Kidney epithelial cell (primary cell): ENCODE results near the gene RSF1. TPM values are rescaled to one million over a fixed set of nuclear protein-coding genes. Genes with fewer than 3 reads are reported as not detected.

ENCODE experiments used
- DNase-seq: peaks from one replicate; pipeline ENCODE4 v3.0.0-alpha.2; 2010; ENCODE audit warnings: low read depth
- H3K27me3 ChIP-seq: 2 replicates; pipeline ENCODE4 v1.6.0; 2011; ENCODE audit warnings: low read length; ENCODE audit not compliant: control insufficient read depth, insufficient read depth
- H3K36me3 ChIP-seq: 2 replicates; pipeline ENCODE4 v1.5.1; 2011; ENCODE audit warnings: low read length; ENCODE audit not compliant: control insufficient read depth, insufficient read depth
- H3K4me3 ChIP-seq: 2 replicates; pipeline ENCODE4 v1.5.1; 2011; ENCODE audit warnings: low read depth, mild to moderate bottlenecking, control low read depth, low read length
- CTCF ChIP-seq: IDR thresholded peaks from 2 replicates; pipeline ENCODE4 v1.5.1; 2011; ENCODE audit warnings: mild to moderate bottlenecking, moderate library complexity, low read length, control low read depth, inconsistent platforms; ENCODE audit not compliant: insufficient read depth, poor library complexity, severe bottlenecking
- total RNA-seq: library from RNA; depleted of rRNA; stranded (reverse); fragments of >200 nt; gene quantifications from 2 replicates; pipeline ENCODE4 v1.2.3, GENCODE V29; 2015

RSF1 gene
- total RNA-seq, 1 donor from 2014 or later, result 27.5 TPM

- no peaks in the 10 kb centered on the region for H3K36me3 ChIP-seq
- no peaks in the 10 kb centered on the region for H3K27me3 ChIP-seq
- TF ChIP-seq CTCF, result no peak
- peak; percentile 85 for DNase-seq
- H3K4me3 ChIP-seq, result no peak overlapping the region
Measured at GRCh38 chr11:77705195-77705875, 115.2 kb downstream of the RSF1 start.

- Histone ChIP-seq H3K36me3 (no peaks in the 10 kb centered on the region), H3K4me3 (no peak overlapping the region), H3K27me3 (no peaks in the 10 kb centered on the region)
- DNase-seq, result no peak
- TF ChIP-seq CTCF, result no peak
Measured at GRCh38 chr11:77704029-77704428, 116.5 kb downstream of the RSF1 start.

- H3K36me3 ChIP-seq, result no peaks in the 10 kb centered on the region
- no peaks in the 10 kb centered on the region for H3K27me3 ChIP-seq
- TF ChIP-seq CTCF, result no peak
- no peak for DNase-seq
- H3K4me3 ChIP-seq, result no peak overlapping the region
Measured at GRCh38 chr11:77699425-77699824, 121.1 kb downstream of the RSF1 start.

- no peaks in the 10 kb centered on the region for H3K36me3 ChIP-seq
- TF ChIP-seq CTCF, result no peak
- no peak for DNase-seq
- no peak overlapping the region for H3K4me3 ChIP-seq
- no peaks in the 10 kb centered on the region for H3K27me3 ChIP-seq
Measured at GRCh38 chr11:77698896-77699295, 121.6 kb downstream of the RSF1 start.

- H3K36me3 ChIP-seq, result no peaks in the 10 kb centered on the region
- DNase-seq, result no peak
- no peak overlapping the region for H3K4me3 ChIP-seq
- no peaks in the 10 kb centered on the region for H3K27me3 ChIP-seq
- TF ChIP-seq CTCF, result no peak
Measured at GRCh38 chr11:77697865-77698264, 122.7 kb downstream of the RSF1 start.

- H3K27me3 ChIP-seq, result no peaks in the 10 kb centered on the region
- DNase-seq, result no peak
- no peak overlapping the region for H3K4me3 ChIP-seq
- no peak for TF ChIP-seq CTCF
- no peaks in the 10 kb centered on the region for H3K36me3 ChIP-seq
Measured at GRCh38 chr11:77695417-77695816, 125.1 kb downstream of the RSF1 start.
